HepG2 (cell line): ENCODE measurements around the gene NUSAP1. TPM values are rescaled to one million over a fixed set of nuclear protein-coding genes. Genes with fewer than 3 reads are reported as not detected.

Experiments
- ARID3A ChIP-seq: IDR thresholded peaks from 2 replicates; pipeline ENCODE4 v1.6.1; 2012; ENCODE audit warnings: low read depth, low read length, improper control_type of control experiment
- HOMEZ ChIP-seq: IDR thresholded peaks from 2 replicates; pipeline ENCODE4 v1.6.1; 2016; ENCODE audit warnings: low read depth
- JUN ChIP-seq: sonication (generic); formaldehyde crosslinking; IDR thresholded peaks from 2 replicates; pipeline ENCODE4 v1.4.0; 2020; ENCODE audit warnings: mild to moderate bottlenecking, missing genetic modification reagents
- JUNB ChIP-seq: sonication (generic); formaldehyde crosslinking; IDR thresholded peaks from 2 replicates; pipeline ENCODE4 v1.8.0; 2022; ENCODE audit warnings: missing genetic modification reagents, mild to moderate bottlenecking, borderline replicate concordance
- KDM1A ChIP-seq: IDR thresholded peaks from 2 replicates; pipeline ENCODE4 v1.6.1; 2016; ENCODE audit warnings: missing compliant biosample characterization
- RNF219 ChIP-seq: sonication (generic); formaldehyde crosslinking; IDR thresholded peaks from 2 replicates; pipeline ENCODE4 v1.5.0; 2020; ENCODE audit warnings: mild to moderate bottlenecking, missing genetic modification reagents
- SP140L ChIP-seq: sonication (generic); formaldehyde crosslinking; IDR thresholded peaks from 2 replicates; pipeline ENCODE4 v1.4.0; 2020; ENCODE audit warnings: missing genetic modification reagents, borderline replicate concordance
- ZBTB1 ChIP-seq: sonication (generic); formaldehyde crosslinking; IDR thresholded peaks from 2 replicates; pipeline ENCODE4 v1.4.0; 2020; ENCODE audit warnings: missing genetic modification reagents, borderline replicate concordance
- ZNF609 ChIP-seq: sonication (generic); formaldehyde crosslinking; IDR thresholded peaks from 2 replicates; pipeline ENCODE4 v1.4.0; 2020; ENCODE audit warnings: mild to moderate bottlenecking, missing genetic modification reagents, borderline replicate concordance
- ZNF788 ChIP-seq: sonication (generic); formaldehyde crosslinking; IDR thresholded peaks from 2 replicates; pipeline ENCODE4 v1.5.0; 2020; ENCODE audit warnings: mild to moderate bottlenecking, missing genetic modification reagents, borderline replicate concordance
- ZSCAN12 ChIP-seq: sonication (generic); formaldehyde crosslinking; IDR thresholded peaks from 2 replicates; pipeline ENCODE4 v1.9.0; 2021; ENCODE audit warnings: mild to moderate bottlenecking, missing genetic modification reagents
- polyA plus RNA-seq, 8 experiments: library from polyadenylated mRNA; depleted of rRNA in 3 of 8; stranded (reverse) in 7 of 8; unstranded in 1 of 8; fragments of >200 nt; fragmentation: Illumina TruSeq in 4 of 8; extraction: Trizol in 4 of 8; gene quantifications; 2 replicates each; pipeline versions ENCODE4 v1.2.1 to v1.2.3, GENCODE V29; 2011 to 2016; ENCODE audit warnings: low read depth in 4 of 8, missing spikeins in 1 of 8, mixed read lengths in 1 of 8; ENCODE audit not compliant: insufficient read depth in 1 of 8
- total RNA-seq, 5 experiments: library from RNA; depleted of rRNA; stranded (reverse); fragments of >200 nt; fragmentation: Illumina TruSeq; extraction: Trizol; gene quantifications; 2 replicates each; pipeline ENCODE4 v1.2.3, GENCODE V29; 2016; ENCODE audit warnings: low read depth in 1 of 5

Gene NUSAP1
- total and polyA plus RNA-seq, 2 of the 13 experiments (the other 11 are each of a cell fraction or from before 2014, with no cell fraction given), result 59.5 to 106 TPM

- no peak for TF ChIP-seq ZNF609 (CRISPR knock-in tag)
- TF ChIP-seq JUN (CRISPR knock-in tag), result no peak
- no peak for TF ChIP-seq SP140L
- peak; percentile 58; the same call in 1 of the 2 replicates for TF ChIP-seq ARID3A
- no peak for TF ChIP-seq JUNB (CRISPR knock-in tag)
- no peak for TF ChIP-seq ZSCAN12 (CRISPR knock-in tag)
- 0 out of 2 replicates have a peak, but pooled peaks have one; percentile 23 for TF ChIP-seq HOMEZ
- TF ChIP-seq KDM1A (CRISPR knock-in tag), result no peak
- no peak for TF ChIP-seq ZBTB1 (CRISPR knock-in tag)
- TF ChIP-seq ZNF788 (CRISPR knock-in tag), result no peak
- TF ChIP-seq RNF219 (CRISPR knock-in tag), result no peak
These were observed 48.8 kb upstream of the NUSAP1 start (continued) for GRCh38 chr15:41283653-41284426.
